Stimulated activated naive CD8-positive, alpha-beta T cell treated with anti-CD3 and anti-CD28 coated beads, Interleukin-15, Interleukin-2, amounts not matched to agents 100 ng/mL and 50 ng/mL, for 24 hours (primary cell): ENCODE results near the gene LRP5.
"Not testable (repeated sequence)": the region's sequence is repeated elsewhere in the genome, so short reads cannot be mapped to it uniquely, and the experiment has no call there.

Experiments
- H3K27ac Mint-ChIP-seq: one replicate; pipeline ENCODE4 v1.8.0; 2021; ENCODE audit warnings: mild to moderate bottlenecking, mixed read lengths
- H3K27me3 Mint-ChIP-seq: one replicate; pipeline ENCODE4 v1.8.0; 2021; ENCODE audit warnings: mixed read lengths
- H3K36me3 Mint-ChIP-seq: one replicate; pipeline ENCODE4 v1.8.0; 2021; ENCODE audit warnings: low read depth, mixed read lengths
- H3K4me1 Mint-ChIP-seq: one replicate; pipeline ENCODE4 v1.8.0; 2021; ENCODE audit warnings: low read depth, mixed read lengths
- H3K4me3 Mint-ChIP-seq: one replicate; pipeline ENCODE4 v1.8.0; 2021; ENCODE audit warnings: mild to moderate bottlenecking, mixed read lengths
- H3K9me3 Mint-ChIP-seq: one replicate; pipeline ENCODE4 v1.8.0; 2021; ENCODE audit warnings: mixed read lengths

Gene LRP5

DNA sequence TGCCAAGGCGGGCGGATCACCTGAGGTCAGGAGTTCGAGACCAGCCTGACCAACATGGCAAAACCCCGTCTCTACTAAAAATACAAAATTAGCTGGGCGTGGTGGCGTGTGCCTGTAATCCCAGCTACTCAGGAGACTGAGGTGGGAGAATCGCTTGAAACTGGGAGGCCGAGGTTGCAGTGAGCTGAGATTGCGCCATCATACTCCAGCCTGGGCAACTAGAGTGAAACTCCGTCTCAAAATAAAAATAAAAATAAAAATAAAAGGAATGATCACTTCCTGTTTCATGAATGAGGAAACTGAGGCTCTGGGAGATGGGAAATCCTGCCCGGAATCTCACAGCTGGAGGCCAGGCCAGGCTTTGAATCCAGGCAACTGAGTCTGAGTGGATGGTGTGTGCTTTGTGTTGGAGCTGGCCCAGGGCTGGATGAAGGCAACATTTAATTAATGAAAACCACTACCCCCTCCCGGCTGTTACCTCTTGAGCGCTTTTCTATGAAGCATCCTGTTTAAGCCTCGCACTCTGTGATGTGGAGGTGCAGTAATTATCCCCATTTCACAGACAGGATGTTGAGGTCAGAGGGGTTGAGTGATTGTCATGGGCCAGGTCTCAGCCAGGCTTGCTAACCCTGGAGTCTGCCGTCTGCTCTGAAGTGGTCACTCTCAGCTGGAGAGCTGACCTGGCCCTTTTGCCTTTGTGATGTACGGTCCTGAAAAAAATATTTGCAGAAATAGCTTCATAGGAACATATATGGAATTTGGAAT lies 27.8 kb downstream of the LRP5 start:
- Mint-ChIP-seq H3K4me1 (peaks cover 48% of the 10 kb centered on the region), H3K27me3 (no peaks in the 10 kb centered on the region), H3K4me3 (no peak overlapping the region), H3K27ac (no peak overlapping the region), H3K9me3 (no peaks in the 10 kb centered on the region), H3K36me3 (no peaks in the 10 kb centered on the region)

GRCh38 chr11:68340784-68341556 lies 28.6 kb downstream of the LRP5 start:
- no peaks in the 10 kb centered on the region for H3K27me3 Mint-ChIP-seq
- H3K27ac Mint-ChIP-seq, result no peak overlapping the region

GRCh38 chr11:68341557-68342458 lies 29.4 kb downstream of the LRP5 start:
- H3K4me3 Mint-ChIP-seq, result no peak overlapping the region
- H3K27me3 Mint-ChIP-seq, result no peaks in the 10 kb centered on the region
- H3K36me3 Mint-ChIP-seq, result no peaks in the 10 kb centered on the region
- no peaks in the 10 kb centered on the region for H3K9me3 Mint-ChIP-seq
- no peak overlapping the region for H3K27ac Mint-ChIP-seq
- peaks cover 35% of the 10 kb centered on the region for H3K4me1 Mint-ChIP-seq

More at GRCh38 chr11:68340784-68341556, 28.6 kb downstream of the LRP5 start:
- Mint-ChIP-seq H3K4me1 (peaks cover 41% of the 10 kb centered on the region), H3K4me3 (no peak overlapping the region), H3K9me3 (no peaks in the 10 kb centered on the region), H3K36me3 (no peaks in the 10 kb centered on the region)

DNA sequence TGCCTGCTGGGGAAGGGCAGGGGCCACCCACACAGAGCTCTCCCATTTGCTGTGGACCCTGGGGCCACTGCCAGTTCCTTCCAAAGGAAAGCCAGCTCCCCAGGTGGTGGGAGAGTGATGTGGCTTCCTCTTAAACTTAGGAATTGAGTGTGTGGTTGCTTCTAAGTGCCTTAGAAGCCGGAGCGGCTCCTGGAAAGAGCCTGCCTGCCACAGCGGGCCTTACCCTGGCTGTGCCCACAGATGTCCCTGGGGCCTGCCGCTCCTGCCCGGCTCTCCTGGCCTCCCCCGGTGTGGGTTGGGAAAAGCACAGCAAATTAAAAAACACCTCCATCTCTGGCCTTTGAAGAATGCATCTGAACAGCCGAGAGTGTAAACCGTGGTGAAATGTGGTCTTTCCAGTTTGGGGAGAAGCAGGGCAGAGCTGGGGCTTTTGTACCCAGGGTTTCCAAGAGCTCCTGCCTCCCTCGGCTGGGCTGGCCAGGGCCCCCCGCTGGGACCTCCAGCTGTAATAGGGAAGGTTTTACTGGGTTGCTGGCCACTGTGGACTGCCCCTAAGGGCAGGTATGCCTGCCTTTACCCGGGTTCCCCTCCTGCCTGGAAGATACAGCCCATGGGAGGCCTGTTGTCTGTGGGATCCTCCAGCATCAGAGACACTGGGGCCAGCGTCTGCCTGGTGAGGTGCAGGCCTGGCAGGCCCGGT lies 30.2 kb downstream of the LRP5 start:
- Mint-ChIP-seq H3K4me3 (no peak overlapping the region), H3K9me3 (no peaks in the 10 kb centered on the region), H3K36me3 (no peaks in the 10 kb centered on the region), H3K27me3 (no peaks in the 10 kb centered on the region), H3K27ac (no peak overlapping the region), H3K4me1 (peaks cover 27% of the 10 kb centered on the region)

GRCh38 chr11:68343761-68344256 lies 31.4 kb downstream of the LRP5 start:
- Mint-ChIP-seq H3K9me3 (no peaks in the 10 kb centered on the region), H3K4me3 (no peak overlapping the region), H3K4me1 (peaks cover 17% of the 10 kb centered on the region), H3K36me3 (no peaks in the 10 kb centered on the region), H3K27me3 (no peaks in the 10 kb centered on the region), H3K27ac (no peak overlapping the region)

DNA sequence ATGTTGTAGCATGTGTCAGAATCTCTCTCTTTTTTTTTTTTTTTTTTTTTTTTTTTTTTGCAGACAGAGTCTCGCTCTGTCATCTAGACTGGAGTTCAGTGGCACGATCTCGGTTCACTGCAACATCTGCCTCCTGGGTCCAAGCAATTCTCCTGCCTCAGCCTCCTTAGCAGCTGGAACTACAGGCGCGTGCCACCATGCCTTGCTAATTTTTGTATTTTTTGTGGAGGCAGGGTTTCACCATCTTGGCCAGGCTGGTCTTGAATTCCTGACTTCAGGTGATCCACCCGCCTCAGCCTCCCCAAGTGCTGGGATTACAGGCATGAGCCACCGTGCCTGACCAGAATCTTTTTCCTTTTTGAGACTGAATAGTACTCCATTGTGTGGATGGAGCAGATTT lies 32.4 kb downstream of the LRP5 start:
- not testable (repeated sequence) for H3K9me3 Mint-ChIP-seq, H3K4me3 Mint-ChIP-seq, H3K27me3 Mint-ChIP-seq, H3K36me3 Mint-ChIP-seq, H3K27ac Mint-ChIP-seq
- peaks cover 13% of the 10 kb centered on the region for H3K4me1 Mint-ChIP-seq

GRCh38 chr11:68345776-68346461 lies 33.5 kb downstream of the LRP5 start:
- Mint-ChIP-seq H3K27me3 (no peaks in the 10 kb centered on the region), H3K27ac (no peak overlapping the region), H3K4me1 (peaks cover 4% of the 10 kb centered on the region), H3K36me3 (no peaks in the 10 kb centered on the region), H3K9me3 (no peaks in the 10 kb centered on the region), H3K4me3 (no peak overlapping the region)

- no peak overlapping the region for H3K27ac Mint-ChIP-seq
- no peaks in the 10 kb centered on the region for H3K9me3 Mint-ChIP-seq
- H3K4me1 Mint-ChIP-seq, result no peaks in the 10 kb centered on the region
- H3K4me3 Mint-ChIP-seq, result no peak overlapping the region
- no peaks in the 10 kb centered on the region for H3K27me3 Mint-ChIP-seq
- no peaks in the 10 kb centered on the region for H3K36me3 Mint-ChIP-seq
These were observed 34.0 kb downstream of the LRP5 start for GRCh38 chr11:68346462-68346790.

DNA sequence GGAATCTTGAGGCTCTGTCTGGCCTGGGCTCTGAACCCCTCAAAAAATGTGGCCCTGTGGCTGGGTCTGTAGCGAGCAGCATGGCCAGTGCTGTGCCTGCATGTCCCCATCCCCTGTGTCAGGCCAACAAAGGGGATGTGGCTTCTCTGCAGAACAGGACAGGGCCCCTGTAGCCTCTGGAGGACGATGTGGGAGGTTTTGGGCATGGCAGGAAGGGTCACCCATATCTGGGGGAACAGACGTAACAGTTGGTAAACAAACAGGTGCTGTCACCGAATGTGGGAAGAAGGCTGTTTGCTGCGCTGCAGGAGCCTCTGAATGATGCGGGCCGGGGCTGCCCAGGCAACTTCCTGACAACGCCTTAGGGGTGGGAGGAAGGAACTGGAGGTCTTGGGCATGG lies 35.0 kb downstream of the LRP5 start:
- no peak overlapping the region for H3K27ac Mint-ChIP-seq
- H3K9me3 Mint-ChIP-seq, result no peaks in the 10 kb centered on the region
- H3K4me1 Mint-ChIP-seq, result no peaks in the 10 kb centered on the region
- H3K36me3 Mint-ChIP-seq, result no peaks in the 10 kb centered on the region
- H3K27me3 Mint-ChIP-seq, result no peaks in the 10 kb centered on the region
- H3K4me3 Mint-ChIP-seq, result no peak overlapping the region

DNA sequence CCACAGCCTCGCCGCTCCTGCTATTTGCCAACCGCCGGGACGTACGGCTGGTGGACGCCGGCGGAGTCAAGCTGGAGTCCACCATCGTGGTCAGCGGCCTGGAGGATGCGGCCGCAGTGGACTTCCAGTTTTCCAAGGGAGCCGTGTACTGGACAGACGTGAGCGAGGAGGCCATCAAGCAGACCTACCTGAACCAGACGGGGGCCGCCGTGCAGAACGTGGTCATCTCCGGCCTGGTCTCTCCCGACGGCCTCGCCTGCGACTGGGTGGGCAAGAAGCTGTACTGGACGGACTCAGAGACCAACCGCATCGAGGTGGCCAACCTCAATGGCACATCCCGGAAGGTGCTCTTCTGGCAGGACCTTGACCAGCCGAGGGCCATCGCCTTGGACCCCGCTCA lies 35.5 kb downstream of the LRP5 start:
- Mint-ChIP-seq H3K9me3 (no peaks in the 10 kb centered on the region), H3K4me3 (no peak overlapping the region), H3K4me1 (no peaks in the 10 kb centered on the region), H3K27me3 (no peaks in the 10 kb centered on the region), H3K36me3 (no peaks in the 10 kb centered on the region), H3K27ac (no peak overlapping the region)

GRCh38 chr11:68349461-68350249 lies 37.3 kb downstream of the LRP5 start:
- no peaks in the 10 kb centered on the region for H3K36me3 Mint-ChIP-seq
- H3K27ac Mint-ChIP-seq, result no peak overlapping the region
- no peak overlapping the region for H3K4me3 Mint-ChIP-seq
- H3K9me3 Mint-ChIP-seq, result no peaks in the 10 kb centered on the region
- H3K27me3 Mint-ChIP-seq, result no peaks in the 10 kb centered on the region
- H3K4me1 Mint-ChIP-seq, result no peaks in the 10 kb centered on the region

- Mint-ChIP-seq H3K27ac (no peak overlapping the region), H3K4me3 (no peak overlapping the region), H3K4me1 (no peaks in the 10 kb centered on the region), H3K27me3 (no peaks in the 10 kb centered on the region), H3K9me3 (no peaks in the 10 kb centered on the region), H3K36me3 (no peaks in the 10 kb centered on the region)
These were observed 38.5 kb downstream of the LRP5 start for GRCh38 chr11:68350759-68351449.
